Activated CD4-positive, alpha-beta T cell treated with anti-CD3 and anti-CD28 coated beads, Interleukin-2, amount 50 U/mL, for 48 hours (primary cell): ENCODE data around the gene OTOS.

Source experiments
- DNase-seq, 2 experiments: peaks; one replicate each; pipeline ENCODE4 v3.0.0-alpha.2; 2020

OTOS gene

DNA sequence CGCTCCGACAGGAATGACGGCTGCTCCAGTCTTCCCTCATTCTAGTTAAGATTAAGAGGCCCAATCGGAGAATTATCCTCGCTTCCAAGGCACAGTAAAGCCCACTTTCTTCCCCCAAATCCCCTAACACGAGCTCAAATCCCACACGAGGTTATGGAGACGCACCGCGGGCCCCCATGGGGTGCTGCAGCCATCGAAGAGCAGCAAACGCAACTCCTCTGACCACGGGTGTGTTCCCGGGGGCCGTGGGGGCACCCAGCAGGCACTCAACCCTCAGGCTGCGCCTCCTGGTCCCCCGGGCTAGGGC lies 4.8 kb downstream of the OTOS start:
- DNase-seq = no peak

DNA sequence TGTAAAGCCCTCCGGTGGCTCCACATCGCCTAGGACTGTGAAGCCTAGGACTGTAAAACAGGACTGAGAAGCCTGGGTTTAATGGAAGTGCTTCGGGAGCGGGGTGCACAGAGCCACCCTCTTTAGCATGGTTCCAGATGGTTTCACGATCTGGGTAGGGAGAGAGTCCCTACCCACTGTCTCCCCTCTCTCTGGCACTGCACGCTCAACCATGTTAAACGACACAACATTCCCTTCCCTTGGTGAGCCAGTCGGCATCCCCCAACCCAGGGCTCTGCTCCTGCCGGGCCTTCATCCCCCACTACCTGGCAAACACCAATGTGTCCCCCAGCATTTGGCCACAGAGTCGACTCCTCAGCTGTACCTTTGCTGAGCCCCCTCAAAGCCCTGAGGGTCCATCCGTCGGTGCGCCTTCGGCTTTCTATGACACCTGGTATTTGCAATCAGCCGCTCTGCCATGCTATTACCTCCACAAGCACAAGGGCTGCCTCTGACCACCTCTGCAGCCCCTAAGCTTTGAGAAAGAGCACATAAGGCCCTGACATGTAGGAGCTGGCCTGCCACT lies 5.4 kb downstream of the OTOS start:
- no peak for DNase-seq

DNA sequence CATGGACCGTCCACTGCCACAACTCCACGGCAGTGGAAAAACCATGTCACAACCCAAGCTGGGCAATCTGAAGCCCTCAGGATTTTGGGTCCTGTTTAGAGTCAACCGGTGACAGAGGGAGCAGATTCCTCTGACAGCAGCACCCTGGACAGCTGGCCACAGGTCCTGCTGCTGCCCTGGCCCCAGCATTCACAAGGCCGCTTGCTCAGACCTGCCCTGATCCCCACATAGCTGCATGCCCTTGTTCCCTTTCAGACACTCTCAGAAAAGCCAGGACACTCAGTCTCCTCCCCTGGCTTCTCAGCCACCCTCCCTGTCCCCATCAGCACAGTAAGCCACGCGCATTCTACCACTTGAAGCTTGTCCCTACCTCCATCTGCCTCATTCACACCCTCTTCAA lies 6.0 kb downstream of the OTOS start:
- DNase-seq = no peak

DNA sequence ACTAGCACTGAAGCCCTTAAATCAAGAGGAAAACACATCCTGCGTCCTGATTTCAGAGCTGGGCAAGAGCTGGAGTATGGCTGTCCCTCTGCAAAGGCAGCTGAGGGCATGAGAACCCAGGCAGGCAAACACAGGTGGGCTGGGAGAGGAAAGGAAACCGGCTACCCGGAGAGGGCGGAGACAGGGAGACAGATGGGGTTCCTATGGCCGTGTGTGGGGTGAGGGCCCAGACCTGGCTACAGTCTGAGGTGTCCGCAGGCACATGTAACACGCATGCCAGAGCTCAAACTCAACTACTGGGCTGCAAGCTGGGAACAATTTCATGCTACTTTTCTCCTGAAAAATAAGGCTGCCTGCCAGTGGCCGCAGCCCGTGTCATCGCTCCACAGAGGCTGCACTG lies 7.1 kb downstream of the OTOS start:
- DNase-seq = no peak

GRCh38 chr2:240132651-240132980 lies 7.8 kb downstream of the OTOS start:
- no peak for DNase-seq

- DNase-seq = no peak
These were observed 8.4 kb downstream of the OTOS start for GRCh38 chr2:240131941-240132650.

GRCh38 chr2:240131296-240131695 lies 9.2 kb downstream of the OTOS start:
- DNase-seq = no peak

DNA sequence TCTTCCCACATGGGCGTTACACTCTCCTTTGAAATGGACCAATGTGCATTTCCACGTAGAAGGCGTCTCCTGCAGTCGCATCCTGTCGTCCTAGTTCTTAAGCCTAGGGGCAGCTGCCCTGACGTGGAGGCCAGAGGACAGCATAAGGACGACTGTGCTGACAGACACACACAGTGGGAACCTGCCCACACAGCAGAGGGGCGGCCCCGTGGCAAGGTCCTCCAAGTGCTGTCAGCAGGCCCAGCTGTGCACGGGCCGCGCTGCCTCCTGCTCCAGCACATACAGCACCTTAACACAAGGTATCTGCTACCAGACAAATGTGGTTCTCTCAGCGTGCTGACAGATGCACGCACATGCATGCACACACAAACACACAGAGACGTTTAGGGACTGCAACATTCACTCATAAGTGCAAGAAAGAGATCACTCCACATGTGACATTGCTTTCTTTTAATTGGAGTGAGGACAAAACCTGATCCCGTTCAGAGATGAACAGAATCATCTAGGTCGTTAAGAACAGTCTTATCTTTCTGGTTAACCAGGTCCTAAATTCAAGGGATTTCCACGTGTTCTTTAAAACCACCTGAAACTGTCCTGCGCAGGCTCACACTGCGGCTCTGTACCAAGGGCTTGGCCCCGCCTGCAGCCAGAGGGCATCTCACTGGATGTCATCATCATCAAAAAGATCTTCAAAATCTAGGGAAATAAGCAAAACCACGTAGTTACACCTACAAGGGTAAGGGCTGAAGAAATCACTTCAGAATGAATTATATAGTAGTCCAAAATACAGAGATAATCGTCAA lies 9.9 kb downstream of the OTOS start:
- no peak for DNase-seq

DNA sequence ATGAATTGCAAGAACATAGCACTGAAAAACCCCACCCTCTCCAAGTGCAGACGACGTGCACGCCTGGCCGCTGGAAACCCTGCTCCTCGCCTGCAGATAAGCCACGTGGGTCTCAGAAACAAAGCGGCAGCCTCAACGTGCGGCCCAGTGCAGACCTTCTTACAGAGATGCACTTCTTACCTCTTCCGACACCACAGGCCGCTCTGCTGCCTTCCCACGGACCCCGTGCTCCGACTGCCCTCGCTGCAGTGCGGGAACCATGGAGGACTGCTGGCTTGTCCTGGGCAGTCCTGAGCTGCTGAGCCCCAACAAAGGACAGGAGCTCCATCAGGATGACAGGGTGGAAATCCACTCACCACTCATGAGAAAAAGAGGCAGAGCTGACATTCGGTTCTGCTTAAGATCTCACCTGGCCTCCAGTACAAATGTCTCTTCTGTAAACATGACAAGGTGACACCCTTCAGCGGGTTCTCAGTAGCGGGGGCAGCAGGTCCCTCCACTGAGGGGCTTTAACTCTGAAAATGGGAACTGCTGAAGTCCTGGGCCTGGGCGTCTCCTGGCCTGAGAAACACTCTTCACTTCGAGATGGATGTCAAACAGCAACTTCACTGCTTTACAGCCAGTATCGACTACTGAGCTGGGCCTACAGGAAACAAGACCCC lies 10.6 kb downstream of the OTOS start:
- no peak for DNase-seq

DNA sequence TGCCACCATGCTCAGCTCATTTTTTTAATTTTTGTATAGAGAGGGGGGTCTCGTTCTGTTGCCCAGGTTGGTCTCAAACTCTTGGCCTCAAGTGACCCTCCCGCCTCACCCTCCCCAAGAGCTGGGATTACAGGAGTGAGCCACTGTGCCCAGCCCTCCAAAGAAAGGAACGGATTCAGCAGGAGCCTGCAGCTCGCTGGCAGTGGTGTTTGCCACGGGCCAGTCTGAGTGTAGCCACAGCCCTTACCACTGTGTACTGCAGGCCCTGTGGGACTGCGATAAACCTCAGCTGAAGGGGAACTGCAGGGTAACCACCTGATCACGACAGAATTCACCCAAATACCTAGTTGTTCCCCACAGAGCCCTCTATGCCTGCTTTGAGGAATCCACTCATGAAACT lies 11.1 kb downstream of the OTOS start:
- DNase-seq = no peak

DNA sequence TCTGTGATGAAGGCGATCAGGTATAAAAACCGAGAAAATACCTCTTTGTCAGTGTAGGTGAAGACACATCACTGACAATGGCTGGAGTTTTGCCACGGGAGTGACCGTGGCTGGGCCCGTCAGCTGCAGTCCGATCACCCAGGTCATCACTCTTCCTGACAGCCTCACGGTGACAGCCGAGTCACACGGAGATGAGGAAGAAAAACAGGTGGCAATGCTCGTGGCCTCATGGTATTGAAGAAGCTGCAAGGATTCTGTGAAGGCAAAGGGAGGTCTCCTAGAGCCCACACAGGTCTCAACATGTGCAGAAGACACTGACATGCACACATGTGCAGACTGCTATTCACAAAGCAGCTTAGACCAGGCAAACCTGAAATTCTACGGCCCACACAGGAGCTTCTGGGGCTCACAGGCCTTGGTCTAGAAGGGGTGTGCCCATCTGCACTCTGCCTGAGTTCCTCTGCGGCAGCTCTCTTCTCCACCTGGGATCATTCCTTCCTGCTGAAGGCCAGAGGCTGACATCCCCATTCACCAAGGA lies 11.8 kb downstream of the OTOS start:
- no peak for DNase-seq

GRCh38 chr2:240127911-240128607 lies 12.4 kb downstream of the OTOS start:
- no peak for DNase-seq

DNA sequence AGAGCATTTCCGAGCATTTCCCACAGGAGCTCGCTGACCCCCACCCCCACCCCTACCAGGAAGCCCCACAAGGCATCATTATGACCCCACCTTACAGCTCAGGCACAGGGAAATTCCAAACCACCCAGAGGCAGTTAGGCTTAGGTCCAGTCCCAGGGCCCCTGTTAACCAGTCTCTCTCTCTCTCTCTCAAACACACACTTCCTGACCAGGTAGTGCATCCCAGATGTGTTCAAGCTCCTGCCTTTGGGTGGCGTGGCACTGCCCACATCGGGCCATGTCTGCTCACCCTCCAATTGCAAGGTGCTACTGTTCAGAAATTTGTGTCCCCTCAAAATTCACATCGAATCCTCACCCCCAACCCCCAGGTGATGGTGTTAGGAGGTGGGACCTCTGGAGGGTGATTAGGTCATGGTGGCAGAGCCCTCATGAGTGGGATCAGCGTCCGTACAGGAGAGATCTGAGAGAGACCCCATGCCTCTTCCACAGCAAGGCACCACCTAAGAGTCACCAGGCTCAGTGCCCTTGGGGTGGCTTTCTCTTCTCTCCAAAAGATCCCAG lies 13.2 kb downstream of the OTOS start:
- no peak for DNase-seq

GRCh38 chr2:240126731-240127130 lies 13.7 kb downstream of the OTOS start:
- DNase-seq = no peak

- no peak for DNase-seq
These were observed 14.7 kb downstream of the OTOS start for GRCh38 chr2:240125742-240126141.

GRCh38 chr2:240124651-240125030 lies 15.8 kb downstream of the OTOS start:
- no peak for DNase-seq

GRCh38 chr2:240123821-240124650 lies 16.4 kb downstream of the OTOS start:
- no peak for DNase-seq

DNA sequence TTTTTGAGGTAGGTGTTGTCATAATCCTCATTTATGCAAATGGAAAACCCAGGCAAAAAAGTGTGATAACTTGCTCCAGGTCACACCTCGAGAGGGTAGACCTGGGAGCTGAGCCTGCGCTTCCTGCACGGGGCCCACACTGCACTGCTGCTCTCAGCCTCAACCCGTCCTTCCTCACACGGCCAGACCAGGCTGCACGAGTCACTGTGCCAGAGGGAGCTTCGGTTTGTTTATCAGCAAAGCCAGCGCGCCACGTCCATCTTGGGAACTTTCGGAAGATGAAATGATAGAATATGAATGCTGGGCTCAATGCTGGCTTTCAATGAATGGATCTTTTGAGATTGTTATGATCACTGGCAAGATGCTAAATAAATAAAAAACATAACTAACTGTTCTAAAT lies 18.8 kb downstream of the OTOS start:
- no peak for DNase-seq

- DNase-seq = peak; percentile 22 to 38
These were observed 19.3 kb downstream of the OTOS start for GRCh38 chr2:240121190-240121589.

GRCh38 chr2:240114233-240114632 lies 26.2 kb downstream of the OTOS start:
- no peak for DNase-seq

GRCh38 chr2:240112914-240113690 lies 27.4 kb downstream of the OTOS start:
- DNase-seq = no peak
